Measurements from ENCODE around the gene CSMD2.

The CSMD2 gene

GRCh38 chr1:33683913-33684312 is 481.1 kb downstream of the CSMD2 start:
- H3K27ac ChIP-seq = no peak overlapping the region

GRCh38 chr1:33682371-33682770 is 482.7 kb downstream of the CSMD2 start:
- Histone ChIP-seq H3K36me3 (no peaks in the 10 kb centered on the region), H3K27ac (no peak overlapping the region), H3K4me3 (ENCODE audit: low read depth, low read length) (no peak overlapping the region), H3K27me3 (ENCODE audit: insufficient read depth, low read depth, severe bottlenecking) (peaks cover 76% of the 10 kb centered on the region), H3K9me3 (ENCODE audit: severe bottlenecking) (peaks cover 2% of the 10 kb centered on the region)
- no peak for DNase-seq
- no peak for TF ChIP-seq CTCF (IDR thresholded peaks at IDR 0.05; ENCODE audit: low read depth, low read length)

More at GRCh38 chr1:33683913-33684312, 481.1 kb downstream of the CSMD2 start:
- no peak for DNase-seq
- Histone ChIP-seq H3K4me3 (ENCODE audit: low read depth, low read length) (no peak overlapping the region), H3K27me3 (ENCODE audit: insufficient read depth, low read depth, severe bottlenecking) (peaks cover 84% of the 10 kb centered on the region), H3K9me3 (ENCODE audit: severe bottlenecking) (no peaks in the 10 kb centered on the region), H3K36me3 (no peaks in the 10 kb centered on the region)
- TF ChIP-seq CTCF (IDR thresholded peaks at IDR 0.05; ENCODE audit: low read depth, low read length) = no peak

- Histone ChIP-seq H3K27me3 (ENCODE audit: insufficient read depth, low read depth, severe bottlenecking) (peaks cover 58% of the 10 kb centered on the region), H3K27ac (no peak overlapping the region), H3K36me3 (no peaks in the 10 kb centered on the region), H3K9me3 (ENCODE audit: severe bottlenecking) (peaks cover 2% of the 10 kb centered on the region), H3K4me3 (ENCODE audit: low read depth, low read length) (no peak overlapping the region)
- DNase-seq = no peak
- TF ChIP-seq CTCF (IDR thresholded peaks at IDR 0.05; ENCODE audit: low read depth, low read length) = no peak
Observed at GRCh38 chr1:33680281-33680840, 484.7 kb downstream of the CSMD2 start.

GRCh38 chr1:33670567-33670966 is 494.5 kb downstream of the CSMD2 start:
- no peak for TF ChIP-seq CTCF (IDR thresholded peaks at IDR 0.05; ENCODE audit: low read depth, low read length)
- Histone ChIP-seq H3K27ac (no peak overlapping the region), H3K27me3 (ENCODE audit: insufficient read depth, low read depth, severe bottlenecking) (peaks cover 55% of the 10 kb centered on the region), H3K36me3 (no peaks in the 10 kb centered on the region), H3K4me3 (ENCODE audit: low read depth, low read length) (no peak overlapping the region), H3K9me3 (ENCODE audit: severe bottlenecking) (peaks cover 6% of the 10 kb centered on the region)
- no peak for DNase-seq

GRCh38 chr1:33668695-33669094 is 496.3 kb downstream of the CSMD2 start:
- no peak for DNase-seq
- peaks cover 70% of the 10 kb centered on the region for H3K27me3 ChIP-seq (ENCODE audit: insufficient read depth, low read depth, severe bottlenecking)
- H3K4me3 ChIP-seq (ENCODE audit: low read depth, low read length) = no peak overlapping the region
- peaks cover 6% of the 10 kb centered on the region for H3K9me3 ChIP-seq (ENCODE audit: severe bottlenecking)
- no peak for TF ChIP-seq CTCF (IDR thresholded peaks at IDR 0.05; ENCODE audit: low read depth, low read length)
- H3K36me3 ChIP-seq = no peaks in the 10 kb centered on the region
- no peak overlapping the region for H3K27ac ChIP-seq

Measured in WERI-Rb-1 (cell line).